Neural cell (in vitro differentiated cells): ENCODE data around the gene TMEM273.

Source experiments
- EP300 ChIP-seq: fragments of 450-650 bp; conservative IDR thresholded peaks from 2 replicates; pipeline ENCODE4 v1.6.1; 2014; ENCODE audit warnings: antibody characterized with exemption, mild to moderate bottlenecking, moderate library complexity; ENCODE audit not compliant: poor library complexity, severe bottlenecking
- EZH2 ChIP-seq: fragments of 200-600, 300-800 bp; shearing (Covaris generic), sonication (generic); IDR thresholded peaks from 2 replicates; pipeline ENCODE4 v1.6.1; 2014; ENCODE audit warnings: antibody characterized with exemption, low read length, borderline replicate concordance, mild to moderate bottlenecking; ENCODE audit not compliant: insufficient read depth, poor library complexity, severe bottlenecking
- MXI1 ChIP-seq: fragments of 450-650 bp; conservative IDR thresholded peaks from 2 replicates; pipeline ENCODE4 v1.6.1; 2014; ENCODE audit warnings: antibody characterized with exemption, mild to moderate bottlenecking; ENCODE audit not compliant: poor library complexity, severe bottlenecking
- POLR2AphosphoS5 ChIP-seq: IDR thresholded peaks from 2 replicates; pipeline ENCODE4 v1.6.1; 2012
- RAD21 ChIP-seq: fragments of 450-650 bp; conservative IDR thresholded peaks from 2 replicates; pipeline ENCODE4 v1.6.1; 2014; ENCODE audit warnings: antibody characterized with exemption, mild to moderate bottlenecking, moderate library complexity
- TAF1 ChIP-seq: IDR thresholded peaks from 2 replicates; pipeline ENCODE4 v1.6.1; 2012; ENCODE audit warnings: low read depth
- TF ChIP-seq, protein P1 (sequence below): fragments of 450-650 bp; IDR thresholded peaks from 2 replicates; pipeline ENCODE4 v1.5.1; 2014; ENCODE audit warnings: antibody characterized with exemption, mild to moderate bottlenecking, moderate library complexity; ENCODE audit not compliant: poor library complexity, severe bottlenecking
- TF ChIP-seq, protein P2 (sequence below): IDR thresholded peaks from 2 replicates; pipeline ENCODE4 v1.6.1; 2012; ENCODE audit warnings: borderline replicate concordance

DNA sequence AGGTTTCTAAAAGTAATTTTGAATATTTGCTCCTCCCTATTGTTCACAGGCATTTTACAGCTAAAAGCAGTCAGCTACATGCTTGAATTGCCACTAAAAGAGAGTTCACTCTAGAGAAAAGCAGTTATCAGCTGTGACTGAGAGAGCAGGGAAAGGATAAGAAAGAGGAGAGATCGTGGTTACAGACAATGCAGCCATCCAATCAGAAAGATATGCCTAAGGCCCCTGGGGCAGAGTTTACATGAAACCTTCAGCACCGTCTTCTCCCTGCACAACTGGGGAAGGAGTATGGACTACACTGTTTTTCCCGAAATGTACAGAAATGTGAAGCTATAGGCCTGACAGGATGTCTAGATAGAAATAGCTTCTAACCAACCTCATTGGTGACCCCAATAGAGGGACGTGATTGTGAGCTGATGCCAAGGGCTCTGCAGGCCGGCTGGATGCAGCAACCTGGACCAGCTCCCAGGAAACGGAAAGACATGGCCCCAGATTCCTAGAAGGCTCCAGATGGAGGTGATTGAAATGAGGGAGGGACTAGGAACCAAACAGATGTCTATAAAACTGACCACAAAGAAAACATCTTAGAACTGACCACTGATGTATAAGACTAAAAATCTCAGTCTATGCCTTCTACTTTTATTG lies 69.6 kb downstream of the TMEM273 start:
- TF ChIP-seq, protein P1, sequence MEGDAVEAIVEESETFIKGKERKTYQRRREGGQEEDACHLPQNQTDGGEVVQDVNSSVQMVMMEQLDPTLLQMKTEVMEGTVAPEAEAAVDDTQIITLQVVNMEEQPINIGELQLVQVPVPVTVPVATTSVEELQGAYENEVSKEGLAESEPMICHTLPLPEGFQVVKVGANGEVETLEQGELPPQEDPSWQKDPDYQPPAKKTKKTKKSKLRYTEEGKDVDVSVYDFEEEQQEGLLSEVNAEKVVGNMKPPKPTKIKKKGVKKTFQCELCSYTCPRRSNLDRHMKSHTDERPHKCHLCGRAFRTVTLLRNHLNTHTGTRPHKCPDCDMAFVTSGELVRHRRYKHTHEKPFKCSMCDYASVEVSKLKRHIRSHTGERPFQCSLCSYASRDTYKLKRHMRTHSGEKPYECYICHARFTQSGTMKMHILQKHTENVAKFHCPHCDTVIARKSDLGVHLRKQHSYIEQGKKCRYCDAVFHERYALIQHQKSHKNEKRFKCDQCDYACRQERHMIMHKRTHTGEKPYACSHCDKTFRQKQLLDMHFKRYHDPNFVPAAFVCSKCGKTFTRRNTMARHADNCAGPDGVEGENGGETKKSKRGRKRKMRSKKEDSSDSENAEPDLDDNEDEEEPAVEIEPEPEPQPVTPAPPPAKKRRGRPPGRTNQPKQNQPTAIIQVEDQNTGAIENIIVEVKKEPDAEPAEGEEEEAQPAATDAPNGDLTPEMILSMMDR: no peak
- no peak for TF ChIP-seq EZH2
- TF ChIP-seq POLR2AphosphoS5: no peak
- TF ChIP-seq TAF1: no peak
- TF ChIP-seq EP300: no peak
- TF ChIP-seq, protein P2, sequence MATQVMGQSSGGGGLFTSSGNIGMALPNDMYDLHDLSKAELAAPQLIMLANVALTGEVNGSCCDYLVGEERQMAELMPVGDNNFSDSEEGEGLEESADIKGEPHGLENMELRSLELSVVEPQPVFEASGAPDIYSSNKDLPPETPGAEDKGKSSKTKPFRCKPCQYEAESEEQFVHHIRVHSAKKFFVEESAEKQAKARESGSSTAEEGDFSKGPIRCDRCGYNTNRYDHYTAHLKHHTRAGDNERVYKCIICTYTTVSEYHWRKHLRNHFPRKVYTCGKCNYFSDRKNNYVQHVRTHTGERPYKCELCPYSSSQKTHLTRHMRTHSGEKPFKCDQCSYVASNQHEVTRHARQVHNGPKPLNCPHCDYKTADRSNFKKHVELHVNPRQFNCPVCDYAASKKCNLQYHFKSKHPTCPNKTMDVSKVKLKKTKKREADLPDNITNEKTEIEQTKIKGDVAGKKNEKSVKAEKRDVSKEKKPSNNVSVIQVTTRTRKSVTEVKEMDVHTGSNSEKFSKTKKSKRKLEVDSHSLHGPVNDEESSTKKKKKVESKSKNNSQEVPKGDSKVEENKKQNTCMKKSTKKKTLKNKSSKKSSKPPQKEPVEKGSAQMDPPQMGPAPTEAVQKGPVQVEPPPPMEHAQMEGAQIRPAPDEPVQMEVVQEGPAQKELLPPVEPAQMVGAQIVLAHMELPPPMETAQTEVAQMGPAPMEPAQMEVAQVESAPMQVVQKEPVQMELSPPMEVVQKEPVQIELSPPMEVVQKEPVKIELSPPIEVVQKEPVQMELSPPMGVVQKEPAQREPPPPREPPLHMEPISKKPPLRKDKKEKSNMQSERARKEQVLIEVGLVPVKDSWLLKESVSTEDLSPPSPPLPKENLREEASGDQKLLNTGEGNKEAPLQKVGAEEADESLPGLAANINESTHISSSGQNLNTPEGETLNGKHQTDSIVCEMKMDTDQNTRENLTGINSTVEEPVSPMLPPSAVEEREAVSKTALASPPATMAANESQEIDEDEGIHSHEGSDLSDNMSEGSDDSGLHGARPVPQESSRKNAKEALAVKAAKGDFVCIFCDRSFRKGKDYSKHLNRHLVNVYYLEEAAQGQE: no peak
- TF ChIP-seq MXI1: no peak
- TF ChIP-seq RAD21: no peak
